Caco-2 (cell line): ENCODE measurements around the gene SHOC2. TPM values are rescaled to one million over a fixed set of nuclear protein-coding genes. Genes with fewer than 3 reads are reported as not detected.

Experiments used
- BruUV-seq: library from RNA; stranded (reverse); fragments of 400-500 nt; replicated peaks from 2 replicates; lab custom pipeline; 2021; lab: Mats Ljungman, UMichigan
- CTCF ChIA-PET: fragments of 300-600 bp; sonication (Branson Sonifier 250); formaldehyde crosslinking; loops from one replicate; lab custom pipeline; 2022; ENCODE audit warnings: antibody characterized with exemption; lab: Charles Lee
- POLR2A ChIA-PET: fragments of 300-600 bp; sonication (Branson Sonifier 250); formaldehyde crosslinking; loops from one replicate; lab custom pipeline; 2022; ENCODE audit warnings: antibody characterized with exemption; lab: Charles Lee
- DNase-seq, 2 experiments: peaks; one replicate each; pipeline versions ENCODE4 v3.0.0 to v3.0.0-alpha.2; 2020 to 2022
- H3K27me3 ChIP-seq: replicated peaks from 2 replicates; pipeline ENCODE4 v1.6.0; 2011; ENCODE audit warnings: low read length; ENCODE audit not compliant: control insufficient read depth, insufficient read depth
- H3K36me3 ChIP-seq: 2 replicates; pipeline ENCODE4 v1.5.1; 2011; ENCODE audit warnings: low read length; ENCODE audit not compliant: control insufficient read depth, insufficient read depth
- H3K4me1 ChIP-seq: fragments of 250-450 bp; sonication (Bioruptor Pico); 2 replicates; pipeline ENCODE4 v1.5.1; 2020; ENCODE audit warnings: mild to moderate bottlenecking
- H3K4me3 ChIP-seq: 2 replicates; pipeline ENCODE4 v1.5.1; 2011; ENCODE audit warnings: low read depth, mild to moderate bottlenecking, control low read depth, low read length
- H3K9me3 ChIP-seq: fragments of 250-450 bp; sonication (Bioruptor Pico); 2 replicates; pipeline ENCODE4 v1.5.1; 2020; ENCODE audit warnings: mild to moderate bottlenecking, moderate library complexity
- H3K27ac Mint-ChIP-seq: one replicate; pipeline ENCODE4 v1.8.0; 2022; ENCODE audit warnings: mixed read lengths; ENCODE audit not compliant: unreplicated experiment
- H3K27me3 Mint-ChIP-seq: one replicate; pipeline ENCODE4 v1.8.0; 2022; ENCODE audit warnings: mixed read lengths; ENCODE audit not compliant: insufficient read depth, unreplicated experiment
- H3K36me3 Mint-ChIP-seq: one replicate; pipeline ENCODE4 v1.8.0; 2022; ENCODE audit warnings: mild to moderate bottlenecking, mixed read lengths; ENCODE audit not compliant: insufficient read depth, unreplicated experiment
- H3K4me1 Mint-ChIP-seq: one replicate; pipeline ENCODE4 v1.8.0; 2022; ENCODE audit warnings: low read depth, mixed read lengths; ENCODE audit not compliant: unreplicated experiment
- H3K4me3 Mint-ChIP-seq: one replicate; pipeline ENCODE4 v1.8.0; 2022; ENCODE audit warnings: mild to moderate bottlenecking, moderate library complexity, mixed read lengths; ENCODE audit not compliant: unreplicated experiment
- H3K9me3 Mint-ChIP-seq: one replicate; pipeline ENCODE4 v1.8.0; 2022; ENCODE audit warnings: mixed read lengths; ENCODE audit not compliant: unreplicated experiment
- CTCF ChIP-seq, 2 experiments: fragments of 200-600 bp in 1 of 2; IDR thresholded peaks; 1 replicate in 1 of 2; 2 replicates in 1 of 2; pipeline versions ENCODE4 v1.5.1 to v1.8.0; 2011 to 2022; ENCODE audit warnings: antibody characterized with exemption in 1 of 2, control low read depth in 1 of 2, inconsistent platforms in 1 of 2, low read depth in 1 of 2, low read length in 1 of 2, mild to moderate bottlenecking in 1 of 2, moderate library complexity in 1 of 2; ENCODE audit not compliant: insufficient read depth in 1 of 2, severe bottlenecking in 1 of 2, unreplicated experiment in 1 of 2
- intact Hi-C: fragments of 100-400 bp; cut with micrococcal nuclease; formaldehyde crosslinking; loops from one replicate; pipeline ENCODE4 v1.10.0; 2022; ENCODE audit not compliant: unreplicated experiment
- total RNA-seq: library from RNA; stranded (reverse); gene quantifications from 2 replicates; pipeline ENCODE4 v1.2.3, GENCODE V29; 2022

Gene SHOC2
- total RNA-seq, 1 experiment from 2014 or later = 38.5 TPM

DNA sequence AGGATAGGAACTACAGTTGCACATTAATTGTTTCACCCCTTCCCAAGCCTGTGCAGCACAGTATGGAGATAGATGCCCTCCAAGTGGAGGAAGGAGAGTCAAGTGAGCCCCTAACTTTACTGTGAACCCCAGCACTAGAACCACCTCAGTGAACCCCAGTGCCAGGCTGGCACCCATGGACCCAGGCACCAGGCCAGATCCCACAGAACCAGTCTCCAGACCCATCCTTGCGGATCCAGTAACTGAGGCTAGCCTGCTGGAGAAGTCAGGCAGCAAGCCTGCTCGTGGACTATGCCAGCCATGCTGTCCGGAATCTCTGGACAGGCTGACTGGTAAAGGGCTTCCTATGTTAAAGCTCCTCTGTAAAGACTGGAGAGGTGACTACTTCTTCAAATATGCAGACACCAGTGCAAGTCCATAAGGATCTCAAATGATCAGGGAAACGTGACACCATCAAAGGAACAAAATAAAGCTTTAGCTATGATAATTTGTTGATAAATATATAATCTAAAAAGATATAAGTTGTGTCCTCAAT is 27.7 kb downstream of the SHOC2 start:
- no peak for TF ChIP-seq CTCF (IDR thresholded peaks at IDR 0.05; ENCODE audit: insufficient read depth in 1 of 2, low read depth in 1 of 2, low read length in 1 of 2, severe bottlenecking in 1 of 2, unreplicated experiment in 1 of 2)
- Mint-ChIP-seq H3K27ac (no peak overlapping the region), H3K27me3 (no peaks in the 10 kb centered on the region), H3K4me3 (no peak overlapping the region), H3K9me3 (no peaks in the 10 kb centered on the region), H3K36me3 (peaks cover 9% of the 10 kb centered on the region), H3K4me1 (peaks cover 8% of the 10 kb centered on the region)
- POLR2A ChIA-PET = no interaction called here
- DNase-seq = no peak
- H3K27me3 ChIP-seq = no peaks in the 10 kb centered on the region
- intact Hi-C loops = no loop called here
- H3K4me1 ChIP-seq = no peaks in the 10 kb centered on the region
- no peaks in the 10 kb centered on the region for H3K36me3 ChIP-seq
- CTCF ChIA-PET = no interaction called here
- H3K9me3 ChIP-seq = no peaks in the 10 kb centered on the region
- H3K4me3 ChIP-seq = no peak overlapping the region
- BruUV-seq = no TSS peak

DNA sequence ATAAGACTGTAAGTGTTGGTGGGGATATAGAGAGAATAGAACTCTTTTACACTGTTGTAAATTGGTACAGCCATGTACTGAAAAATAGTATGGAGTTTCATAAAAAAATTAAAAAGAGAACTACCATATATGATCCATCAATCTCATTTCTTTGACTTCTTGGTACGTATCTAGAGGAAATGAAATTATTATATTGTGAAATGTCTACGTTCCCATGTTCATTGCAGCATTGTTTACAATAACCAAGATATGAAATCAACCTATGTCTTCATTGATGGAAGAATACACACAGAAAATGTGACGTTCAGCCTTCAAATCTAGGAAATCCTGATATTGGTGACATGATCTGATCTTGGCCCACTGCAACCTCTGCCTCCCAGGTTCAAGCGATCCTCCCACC is 32.0 kb downstream of the SHOC2 start:
- no peaks in the 10 kb centered on the region for H3K9me3 Mint-ChIP-seq
- no peak overlapping the region for H3K4me3 ChIP-seq
- BruUV-seq = no TSS peak
- intact Hi-C loops = no loop called here
- H3K4me1 Mint-ChIP-seq = peaks cover 6% of the 10 kb centered on the region
- H3K27ac Mint-ChIP-seq = no peak overlapping the region
- H3K36me3 Mint-ChIP-seq = peaks cover 6% of the 10 kb centered on the region
- CTCF ChIA-PET = no interaction called here
- H3K4me3 Mint-ChIP-seq = no peak overlapping the region
- no peaks in the 10 kb centered on the region for H3K9me3 ChIP-seq
- no peaks in the 10 kb centered on the region for H3K4me1 ChIP-seq
- H3K27me3 ChIP-seq = no peaks in the 10 kb centered on the region
- no peak for DNase-seq
- no peaks in the 10 kb centered on the region for H3K27me3 Mint-ChIP-seq
- H3K36me3 ChIP-seq = no peaks in the 10 kb centered on the region
- no peak for TF ChIP-seq CTCF (IDR thresholded peaks at IDR 0.05; ENCODE audit: insufficient read depth in 1 of 2, low read depth in 1 of 2, low read length in 1 of 2, severe bottlenecking in 1 of 2, unreplicated experiment in 1 of 2)
- POLR2A ChIA-PET = no interaction called here

DNA sequence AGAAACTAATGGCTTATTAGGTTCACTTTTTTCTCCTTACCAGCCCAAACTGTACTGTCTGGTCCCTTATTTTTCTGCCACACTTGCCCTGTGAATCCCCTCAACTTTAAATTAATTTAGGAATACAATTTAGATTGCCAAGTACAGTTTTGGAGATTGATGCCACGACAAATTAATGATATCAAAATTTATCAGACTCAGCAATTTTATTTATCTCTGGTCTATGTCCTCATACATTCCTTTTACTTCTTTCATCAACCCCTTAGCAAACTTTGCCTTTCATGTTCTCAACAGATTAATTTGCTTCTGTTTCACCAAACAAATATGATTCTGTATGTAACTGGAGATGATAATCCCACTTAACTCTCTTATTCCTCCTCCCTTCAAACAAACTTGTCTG is 38.2 kb downstream of the SHOC2 start:
- Mint-ChIP-seq H3K9me3 (no peaks in the 10 kb centered on the region), H3K4me1 (no peaks in the 10 kb centered on the region), H3K27me3 (no peaks in the 10 kb centered on the region), H3K27ac (no peak overlapping the region), H3K4me3 (no peak overlapping the region), H3K36me3 (peaks cover 6% of the 10 kb centered on the region)
- TF ChIP-seq CTCF (IDR thresholded peaks at IDR 0.05; ENCODE audit: insufficient read depth in 1 of 2, low read depth in 1 of 2, low read length in 1 of 2, severe bottlenecking in 1 of 2, unreplicated experiment in 1 of 2) = no peak
- Histone ChIP-seq H3K4me1 (no peaks in the 10 kb centered on the region), H3K9me3 (no peaks in the 10 kb centered on the region), H3K36me3 (no peaks in the 10 kb centered on the region), H3K4me3 (no peak overlapping the region), H3K27me3 (no peaks in the 10 kb centered on the region)
- no TSS peak for BruUV-seq
- ChIA-PET POLR2A (no interaction called here), CTCF (no interaction called here)
- intact Hi-C loops = no loop called here
- no peak for DNase-seq
